ENCODE data around the gene BEAN1.
"Not testable (repeated sequence)": the region's sequence is repeated elsewhere in the genome, so short reads cannot be mapped to it uniquely, and the experiment has no call there.

The BEAN1 gene

GRCh38 chr16:66486199-66486772 lies 59.2 kb downstream of the BEAN1 start:
- DNase-seq (ENCODE audit: low read depth): no peak

GRCh38 chr16:66486773-66487579 lies 59.9 kb downstream of the BEAN1 start:
- DNase-seq (ENCODE audit: low read depth): no peak

- no peak for DNase-seq (ENCODE audit: low read depth)
Measured at GRCh38 chr16:66487580-66488275, 60.6 kb downstream of the BEAN1 start.

GRCh38 chr16:66488505-66488904 lies 61.4 kb downstream of the BEAN1 start:
- DNase-seq (ENCODE audit: low read depth): no peak

- no peak for DNase-seq (ENCODE audit: low read depth)
Measured at GRCh38 chr16:66489385-66489784, 62.3 kb downstream of the BEAN1 start.

GRCh38 chr16:66489818-66490217 lies 62.7 kb downstream of the BEAN1 start:
- no peak for DNase-seq (ENCODE audit: low read depth)

- no peak for DNase-seq (ENCODE audit: low read depth)
Measured at GRCh38 chr16:66490774-66491715, 64.0 kb downstream of the BEAN1 start.

GRCh38 chr16:66491716-66492064 lies 64.6 kb downstream of the BEAN1 start:
- no peak for DNase-seq (ENCODE audit: low read depth)

- DNase-seq (ENCODE audit: low read depth): no peak
Measured at GRCh38 chr16:66493490-66494401, 66.7 kb downstream of the BEAN1 start.

- no peak for DNase-seq (ENCODE audit: low read depth)
Measured at GRCh38 chr16:66494916-66495315, 67.8 kb downstream of the BEAN1 start.

- DNase-seq (ENCODE audit: low read depth): no peak
Measured at GRCh38 chr16:66495440-66495839, 68.3 kb downstream of the BEAN1 start.

- not testable (repeated sequence) for DNase-seq (ENCODE audit: low read depth)
Measured at GRCh38 chr16:66496226-66496625, 69.1 kb downstream of the BEAN1 start.

GRCh38 chr16:66497921-66498320 lies 70.8 kb downstream of the BEAN1 start:
- DNase-seq (ENCODE audit: low read depth): not testable (repeated sequence)

GRCh38 chr16:66501563-66501962 lies 74.5 kb downstream of the BEAN1 start:
- DNase-seq (ENCODE audit: low read depth): not testable (repeated sequence)

- DNase-seq (ENCODE audit: low read depth): no peak
Measured at GRCh38 chr16:66502020-66502913, 75.2 kb downstream of the BEAN1 start.

- DNase-seq (ENCODE audit: low read depth): no peak
Measured at GRCh38 chr16:66503030-66503429, 75.9 kb downstream of the BEAN1 start.

GRCh38 chr16:66503612-66504011 lies 76.5 kb downstream of the BEAN1 start:
- DNase-seq (ENCODE audit: low read depth): no peak

GRCh38 chr16:66507731-66508239 lies 80.7 kb downstream of the BEAN1 start:
- no peak for DNase-seq (ENCODE audit: low read depth)

GRCh38 chr16:66508248-66508913 lies 81.3 kb downstream of the BEAN1 start:
- DNase-seq (ENCODE audit: low read depth): no peak

All from stimulated activated CD8-positive, alpha-beta memory T cell treated with anti-CD3 and anti-CD28 coated beads, Interleukin-7, amount 100 ng/mL, for 24 hours (primary cell).